Fibroblast of skin of right quadriceps (primary cell): ENCODE results near the gene ARRDC1.
"Not testable (repeated sequence)": the region's sequence is repeated elsewhere in the genome, so short reads cannot be mapped to it uniquely, and the experiment has no call there.

Experiments used
- DNase-seq: peaks from one replicate; pipeline ENCODE4 v3.0.0-alpha.2; 2013

Gene ARRDC1

DNA sequence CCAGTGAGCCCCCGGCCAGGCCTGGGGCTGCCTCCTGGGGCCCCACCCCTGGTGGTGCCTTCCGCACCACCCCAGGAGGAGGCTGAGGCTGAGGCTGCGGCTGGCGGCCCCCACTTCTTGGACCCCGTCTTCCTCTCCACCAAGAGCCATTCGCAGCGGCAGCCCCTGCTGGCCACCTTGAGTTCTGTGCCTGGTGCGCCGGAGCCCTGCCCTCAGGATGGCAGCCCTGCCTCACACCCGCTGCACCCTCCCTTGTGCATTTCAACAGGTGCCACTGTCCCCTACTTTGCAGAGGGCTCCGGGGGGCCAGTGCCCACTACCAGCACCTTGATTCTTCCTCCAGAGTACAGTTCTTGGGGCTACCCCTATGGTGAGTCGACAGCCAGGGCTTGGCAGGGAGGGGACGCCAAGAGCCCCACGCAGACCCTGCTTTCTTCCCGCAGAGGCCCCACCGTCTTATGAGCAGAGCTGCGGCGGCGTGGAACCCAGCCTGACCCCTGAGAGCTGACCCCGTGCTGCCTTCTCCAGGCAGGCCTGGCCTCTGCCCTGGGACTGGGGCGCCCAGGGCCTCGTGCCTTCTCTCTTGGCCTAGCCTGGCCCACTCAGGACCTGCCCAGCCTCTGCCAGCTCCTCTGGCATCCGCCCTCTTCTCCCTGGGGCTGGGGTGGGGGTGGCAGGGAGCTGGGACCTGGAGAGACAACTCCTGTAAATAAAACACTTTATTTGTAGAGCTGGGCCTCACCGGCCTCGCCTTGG, 9.3 kb downstream of the ARRDC1 start:
- no peak for DNase-seq

DNA sequence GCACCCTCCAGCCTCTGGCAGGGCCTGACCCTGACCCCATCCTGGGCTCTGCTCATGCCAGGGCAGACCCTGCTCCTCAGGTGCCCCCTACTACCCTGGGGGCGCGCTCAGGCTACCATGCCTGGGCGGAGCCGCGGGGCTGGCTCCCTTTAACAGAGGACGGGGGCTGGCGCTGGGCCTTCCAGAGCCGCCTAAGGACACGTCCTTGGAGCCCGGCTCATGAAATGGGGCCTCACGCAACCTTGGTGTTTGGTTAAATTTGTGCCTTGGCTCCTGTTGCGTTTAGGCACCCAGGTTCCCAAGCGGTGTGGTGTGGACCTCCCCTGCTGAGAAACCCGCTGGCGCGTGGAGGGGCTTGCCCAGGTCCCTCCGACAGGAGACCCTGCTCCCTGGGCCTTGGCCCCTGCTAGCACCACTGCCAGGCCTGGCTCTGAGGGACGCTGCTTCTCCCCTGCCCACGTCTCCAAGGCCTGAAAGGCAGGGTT, 9.9 kb downstream of the ARRDC1 start:
- no peak for DNase-seq

DNA sequence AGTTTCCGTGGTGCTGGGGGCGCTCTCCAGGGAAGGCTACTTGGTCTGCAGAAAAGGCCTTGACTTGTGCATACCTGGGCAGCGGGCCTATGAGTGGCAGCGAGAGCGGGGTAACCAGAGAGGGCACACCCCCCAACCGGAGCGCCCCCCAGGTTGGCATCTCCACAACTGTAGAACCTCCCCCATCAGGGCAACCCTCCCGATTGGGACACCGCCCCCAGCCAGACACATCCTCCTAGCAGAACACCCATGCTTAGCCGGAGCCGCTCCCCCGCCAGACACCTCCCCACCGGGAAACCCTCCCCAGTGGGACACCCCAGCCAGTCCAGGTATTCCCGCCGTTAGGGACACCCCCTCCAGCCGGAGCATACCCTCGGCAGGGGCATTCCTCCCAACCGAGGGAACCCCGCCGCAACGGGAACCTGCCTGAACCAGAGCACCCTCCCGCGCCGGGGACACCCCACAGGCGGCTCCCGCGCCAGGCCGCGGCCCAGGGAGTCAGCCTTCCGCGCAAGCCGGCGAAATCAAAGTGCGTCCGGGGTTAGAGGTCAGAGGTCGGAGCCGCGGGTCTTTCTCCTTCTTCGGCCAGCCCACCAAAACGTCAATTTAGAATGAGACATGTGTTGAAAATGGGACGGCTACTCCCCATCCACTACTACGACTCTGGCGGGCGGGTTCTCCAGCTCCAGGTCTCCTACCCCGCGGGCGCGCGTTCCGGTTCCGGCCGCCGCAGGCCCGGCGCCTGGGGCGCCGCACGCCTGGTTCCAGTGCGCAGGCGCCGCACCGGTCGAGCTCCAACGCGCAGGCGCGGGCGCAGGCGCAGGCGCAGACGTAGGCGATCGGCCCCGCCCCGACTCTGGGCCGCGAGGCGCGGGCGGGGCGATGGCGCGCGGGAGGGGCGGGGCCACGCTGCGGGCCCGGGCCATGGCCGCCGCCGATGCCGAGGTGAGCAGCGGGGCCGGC, 12.9 kb downstream of the ARRDC1 start, which contains the start of gene EHMT1:
EHMT1 (plus strand) TSS at position 901 of the 963 bp plus-strand sequence; CDS start at position 925, 24 bp downstream.
- DNase-seq = peak; percentile 85

DNA sequence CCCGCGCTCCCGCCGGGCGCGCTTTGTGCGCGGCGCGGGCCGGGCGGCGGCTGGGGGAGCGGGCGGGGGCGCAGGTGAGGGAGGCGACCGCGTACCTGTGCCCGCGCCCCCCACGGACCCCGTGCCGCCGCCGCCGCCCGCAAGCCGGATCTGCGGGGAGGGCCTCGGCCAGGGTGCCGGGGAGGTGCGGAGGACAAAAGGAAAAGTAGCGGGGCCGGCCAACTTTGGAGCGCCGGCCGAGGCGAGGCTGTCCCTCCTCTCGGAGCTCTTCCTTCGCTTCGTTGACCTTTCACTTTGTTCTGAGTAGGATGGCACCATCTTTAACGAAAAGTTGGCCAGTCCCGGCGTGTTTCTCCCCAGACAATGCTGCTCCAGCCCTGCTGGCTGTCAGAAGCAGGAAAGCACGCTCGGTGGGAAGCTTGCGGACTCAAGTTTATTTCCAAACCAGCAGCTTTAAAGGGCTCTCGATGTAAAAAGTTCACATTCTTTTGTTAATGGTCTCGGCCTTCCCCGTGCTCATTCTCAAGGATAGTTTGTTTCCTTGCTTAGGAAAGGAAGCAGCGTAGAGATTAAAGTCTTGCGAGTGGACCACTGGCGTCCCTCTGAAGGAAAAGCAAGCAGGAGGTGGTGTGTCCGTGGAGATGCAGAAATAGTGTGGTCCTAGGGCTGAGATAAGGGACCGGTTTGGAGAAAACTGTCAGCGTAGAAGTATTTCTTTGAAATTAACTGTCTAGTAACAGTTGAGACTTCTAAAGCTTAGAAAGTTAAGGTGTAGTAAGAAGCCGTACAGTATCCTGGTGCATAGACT, 14.0 kb downstream of the ARRDC1 start:
- peak; percentile 28 for DNase-seq

DNA sequence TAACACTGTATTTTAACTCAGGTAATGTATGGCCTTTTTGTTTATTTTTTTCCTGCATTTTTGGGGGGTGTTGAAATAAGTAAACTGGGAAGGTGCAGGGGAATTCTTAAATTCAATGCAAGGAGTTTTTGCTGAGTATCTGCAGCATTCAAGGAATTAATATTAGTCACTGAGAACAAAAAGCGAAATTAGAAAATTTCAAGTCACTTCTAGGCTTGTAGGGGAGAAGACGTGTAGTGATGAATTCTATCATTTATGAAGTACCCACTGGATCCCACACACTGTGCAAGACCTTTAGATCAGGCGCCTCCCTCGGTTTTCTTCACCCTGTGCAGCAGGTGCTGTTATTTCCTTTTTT, 14.5 kb downstream of the ARRDC1 start:
- no peak for DNase-seq

DNA sequence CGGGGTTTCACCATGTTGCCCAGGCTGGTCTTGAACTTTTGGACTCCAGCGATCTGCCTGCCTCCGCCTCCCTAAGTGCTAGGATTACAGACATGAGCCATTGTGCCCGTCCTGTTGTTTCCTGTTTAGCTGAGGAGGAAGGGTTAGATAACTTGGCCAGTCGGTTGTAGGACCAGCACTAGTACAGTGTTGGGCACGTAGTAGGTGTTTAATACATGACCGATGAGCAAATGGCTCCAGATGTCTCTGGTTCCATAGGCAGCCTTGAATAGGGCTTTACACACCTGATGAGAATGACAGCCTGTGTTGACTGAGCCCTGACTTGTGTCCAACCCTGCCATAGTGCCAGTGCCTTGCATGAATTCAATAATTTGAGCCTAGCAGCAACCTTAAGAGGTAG, 15.1 kb downstream of the ARRDC1 start:
- DNase-seq = no peak

DNA sequence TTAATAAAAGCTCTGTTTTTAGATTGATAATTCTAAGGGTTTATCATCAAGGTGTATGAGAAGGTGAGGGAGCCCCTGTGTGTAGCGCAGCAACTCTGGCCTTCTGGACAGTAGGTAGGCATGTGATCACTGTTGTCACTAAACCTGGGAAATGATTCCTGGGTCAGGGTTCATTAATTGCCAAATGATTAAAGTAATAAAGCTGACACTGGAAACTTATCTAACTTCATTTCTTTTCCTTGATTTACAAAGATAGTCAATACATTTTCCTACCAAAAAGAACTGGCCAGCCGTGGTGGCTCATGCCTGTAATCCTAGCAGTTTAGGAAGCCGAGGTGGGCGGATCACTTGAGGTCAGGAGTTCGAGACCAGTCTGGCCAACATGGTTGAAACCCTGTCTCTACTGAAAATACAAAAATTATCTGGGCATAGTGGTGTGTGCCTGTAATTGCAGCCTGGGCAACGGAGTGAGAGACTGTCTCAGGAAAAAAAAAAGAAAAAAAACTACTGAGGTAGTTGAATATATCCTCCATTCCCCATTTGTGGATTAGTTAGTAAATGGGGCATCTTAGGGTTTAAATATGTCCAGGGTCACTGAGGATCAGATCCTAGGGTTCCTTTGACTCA, 15.8 kb downstream of the ARRDC1 start:
- DNase-seq = no peak

DNA sequence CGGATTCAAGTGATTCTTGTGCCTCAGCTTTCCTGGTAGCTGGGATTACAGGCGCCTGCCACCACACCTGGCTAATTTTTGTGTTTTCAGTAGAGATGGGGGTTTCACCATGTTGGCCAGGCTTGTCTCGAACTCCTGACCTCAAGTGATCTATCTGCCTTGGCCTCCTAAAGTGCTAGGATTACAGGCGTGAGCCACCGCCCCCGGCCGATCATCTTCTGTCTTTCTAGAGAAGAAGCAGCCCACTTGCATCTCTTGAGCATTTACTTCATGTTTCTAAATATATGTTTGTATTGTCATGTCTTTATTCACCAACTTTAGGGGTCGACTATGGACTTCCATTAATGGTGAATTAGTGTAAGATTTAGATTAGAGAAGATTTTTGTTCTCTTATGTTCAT, 16.7 kb downstream of the ARRDC1 start:
- not testable (repeated sequence) for DNase-seq

DNA sequence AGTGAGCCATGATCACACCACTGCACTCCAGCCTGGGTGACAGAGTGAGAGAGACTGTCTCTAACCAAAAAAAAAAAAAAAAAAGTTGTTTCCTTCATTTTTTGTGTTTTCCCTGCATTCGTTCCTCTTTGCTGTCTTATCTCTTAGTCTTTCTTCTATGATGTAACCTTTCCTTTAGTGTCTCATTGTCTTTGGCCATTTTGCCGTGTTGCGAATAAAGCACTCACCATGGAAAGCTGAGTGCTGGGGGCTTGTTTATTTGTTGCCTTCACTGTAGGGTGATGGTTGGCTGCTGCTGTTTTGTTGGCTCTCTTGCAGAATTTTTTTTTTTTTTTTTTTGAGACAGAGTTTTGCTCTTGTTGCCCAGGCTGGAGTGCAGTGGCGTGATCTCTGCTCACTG, 21.0 kb downstream of the ARRDC1 start:
- no peak for DNase-seq

DNA sequence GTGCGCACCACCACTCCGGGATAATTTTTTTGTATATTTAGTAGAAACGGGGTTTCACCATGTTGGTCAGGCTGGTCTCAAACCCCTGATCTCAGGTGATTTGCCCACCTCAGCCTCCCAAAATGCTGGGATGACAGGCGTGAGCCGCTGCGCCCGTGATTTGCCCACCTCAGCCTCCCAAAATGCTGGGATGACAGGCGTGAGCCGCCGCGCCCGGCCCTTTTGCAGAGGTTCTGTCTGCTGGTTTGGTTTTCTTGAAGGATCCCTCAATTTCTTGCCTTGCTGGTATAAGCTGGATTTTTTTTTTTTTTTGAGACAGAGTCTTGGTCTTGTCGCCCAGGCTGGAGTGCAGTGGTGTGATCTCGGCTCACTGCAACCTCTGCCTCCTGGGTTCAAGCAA, 21.9 kb downstream of the ARRDC1 start:
- DNase-seq = not testable (repeated sequence)

DNA sequence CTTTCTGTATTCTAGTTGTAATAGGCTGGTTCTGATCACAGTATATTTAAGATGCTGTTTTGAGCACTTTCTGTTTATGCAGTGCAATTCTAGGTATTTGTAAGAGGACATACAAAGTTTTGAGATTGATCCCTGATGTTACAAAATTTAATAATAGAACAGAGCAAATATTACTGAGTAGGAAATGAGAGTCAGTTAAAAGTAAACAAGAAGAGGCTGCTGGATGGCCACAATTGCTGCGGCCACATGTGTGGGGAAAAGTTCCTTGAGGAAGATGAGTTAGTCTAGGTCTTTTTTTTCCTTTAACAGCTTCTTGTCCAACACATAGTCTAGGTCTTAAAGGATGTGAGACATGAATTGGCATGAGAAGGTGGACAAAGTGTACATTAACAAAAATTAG, 24.6 kb downstream of the ARRDC1 start:
- no peak for DNase-seq

DNA sequence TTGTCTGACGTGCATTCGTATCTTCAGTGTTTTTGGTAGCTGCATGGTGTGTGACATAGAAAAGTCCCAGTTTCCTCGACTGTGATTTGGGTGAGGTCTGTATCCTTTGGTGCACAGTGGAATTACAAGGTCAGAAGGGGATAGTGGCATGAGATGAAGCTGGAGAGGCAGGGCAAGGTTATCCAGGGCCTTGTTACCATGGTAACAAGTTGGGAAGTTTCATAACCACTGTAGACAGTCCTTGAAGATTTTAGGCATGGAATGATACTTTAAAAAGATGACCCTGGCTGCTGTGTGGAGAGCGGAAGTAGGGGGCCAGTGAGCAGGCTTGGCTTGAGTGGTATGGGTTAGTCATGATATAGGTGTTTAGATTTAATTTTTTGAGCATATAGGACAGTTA, 25.2 kb downstream of the ARRDC1 start:
- no peak for DNase-seq

DNA sequence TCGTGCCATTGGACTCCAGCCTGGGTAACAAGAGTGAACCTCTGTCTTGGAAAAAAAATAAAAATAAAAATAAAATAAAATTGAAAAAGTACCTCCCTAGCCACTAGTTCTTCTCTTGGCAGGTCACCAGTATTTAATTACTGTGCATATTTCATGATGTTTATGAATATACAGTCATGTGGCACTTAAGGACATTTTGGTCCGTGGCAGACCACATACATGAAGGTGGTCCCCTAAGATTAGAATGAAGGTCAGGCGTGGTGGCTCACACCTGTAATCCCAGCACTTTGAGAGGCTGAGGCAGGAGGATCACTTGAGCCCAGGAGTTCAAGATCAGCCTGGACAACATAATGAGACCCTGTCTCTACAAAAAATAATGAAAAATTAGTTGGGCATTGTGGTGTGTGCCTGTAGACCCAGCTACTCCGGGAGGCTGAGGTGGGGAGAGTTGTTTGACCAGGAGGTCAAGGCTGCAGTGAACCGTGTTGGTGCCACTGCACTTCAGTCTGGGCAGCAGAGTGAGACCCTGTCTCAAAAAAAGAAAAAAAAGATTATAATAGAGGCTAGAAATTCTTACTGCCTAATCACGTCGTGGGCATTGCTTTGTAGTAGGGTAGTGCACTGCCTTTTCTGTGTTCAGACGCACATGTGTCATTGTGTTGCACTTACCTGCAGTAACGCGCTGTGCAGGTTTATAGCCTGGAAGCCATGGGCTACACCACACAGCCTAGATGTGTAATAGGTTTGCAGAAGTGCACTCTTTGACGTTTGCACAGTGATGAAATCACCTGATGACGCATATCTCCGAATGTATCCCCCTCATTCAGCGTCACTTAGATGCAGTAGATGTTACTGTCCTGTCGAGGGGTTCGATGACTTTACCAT, 26.1 kb downstream of the ARRDC1 start:
- DNase-seq = no peak

DNA sequence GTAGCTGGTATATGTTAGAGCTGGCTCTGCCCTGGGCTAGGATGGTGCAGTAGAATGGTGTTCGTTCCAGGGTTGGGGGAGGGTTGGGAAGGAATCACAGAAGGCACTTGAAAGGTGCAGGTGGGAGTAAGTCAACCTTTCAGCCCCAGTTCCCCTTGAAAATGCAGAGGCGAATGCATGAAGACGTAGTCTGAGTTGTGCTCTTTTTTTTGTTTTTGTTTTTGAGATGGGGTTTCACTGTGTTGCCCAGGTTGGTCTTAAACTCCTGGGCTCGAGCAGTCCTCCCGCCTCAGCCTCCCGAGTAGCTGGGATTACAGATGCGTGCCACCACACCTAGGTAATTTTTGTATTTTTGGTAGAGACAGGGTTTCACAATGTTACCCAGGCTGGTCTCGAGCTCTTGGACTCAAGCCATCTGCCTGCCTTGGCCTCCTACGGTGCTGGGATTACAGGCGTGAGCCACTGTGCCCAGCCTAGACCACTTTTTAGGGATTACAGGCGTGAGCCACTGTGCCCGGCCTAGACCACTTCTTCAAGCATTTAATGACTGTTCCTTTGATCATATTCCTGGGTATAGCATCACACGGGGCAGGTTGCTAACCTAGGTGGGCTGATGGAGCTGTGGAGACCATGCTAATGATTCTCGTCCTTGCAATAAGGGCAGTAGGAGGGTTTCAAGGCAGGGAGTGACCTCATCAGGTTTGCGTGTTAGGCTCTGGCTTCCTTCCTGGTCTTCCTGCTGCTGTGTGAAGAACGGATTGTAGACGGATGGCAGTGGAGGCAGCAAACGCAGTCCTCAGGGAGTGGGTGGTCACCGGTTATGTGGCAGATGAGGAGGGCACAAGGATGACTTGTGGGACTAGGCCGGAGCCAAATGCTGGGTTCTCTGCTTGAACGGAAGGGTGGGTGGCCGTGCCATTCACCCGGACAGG, 27.0 kb downstream of the ARRDC1 start:
- DNase-seq = no peak

DNA sequence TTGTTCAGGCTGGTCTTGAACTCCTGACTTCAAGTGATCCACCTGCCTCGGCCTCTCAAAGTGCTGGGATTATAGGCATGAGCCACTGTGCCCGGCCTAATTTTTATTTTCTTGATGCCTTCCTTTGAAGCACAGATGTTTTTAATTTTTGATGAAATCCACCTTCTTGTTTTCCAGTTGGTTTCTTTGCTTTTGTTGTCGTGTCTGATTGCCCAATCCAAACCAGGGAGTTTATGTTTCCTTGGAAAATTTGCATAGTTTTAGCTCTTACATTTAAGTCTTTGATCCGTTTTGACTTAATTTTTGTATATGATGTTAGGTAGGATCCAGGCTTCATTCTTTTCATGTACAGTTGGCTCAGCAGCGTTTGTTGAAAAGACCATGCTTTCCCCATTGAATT, 28.5 kb downstream of the ARRDC1 start:
- no peak for DNase-seq

DNA sequence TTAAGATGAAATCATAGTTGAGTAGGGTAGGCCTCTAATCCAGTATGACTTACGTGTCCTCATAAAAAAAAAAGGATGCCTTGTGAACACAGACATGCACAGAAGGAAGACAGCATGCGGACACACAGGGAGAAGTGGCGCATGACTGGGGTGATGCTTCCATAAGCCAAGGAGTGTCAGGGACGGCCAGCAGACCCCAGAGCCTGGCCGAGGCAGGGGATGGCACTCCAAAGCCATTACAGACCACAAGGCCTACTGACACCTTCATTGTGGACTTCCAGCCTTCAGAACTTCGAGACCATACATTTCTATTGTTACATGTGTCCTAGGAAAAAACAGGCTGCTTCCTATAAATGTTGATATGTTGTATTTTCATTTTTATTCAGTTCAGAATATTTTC, 33.2 kb downstream of the ARRDC1 start:
- DNase-seq = no peak

DNA sequence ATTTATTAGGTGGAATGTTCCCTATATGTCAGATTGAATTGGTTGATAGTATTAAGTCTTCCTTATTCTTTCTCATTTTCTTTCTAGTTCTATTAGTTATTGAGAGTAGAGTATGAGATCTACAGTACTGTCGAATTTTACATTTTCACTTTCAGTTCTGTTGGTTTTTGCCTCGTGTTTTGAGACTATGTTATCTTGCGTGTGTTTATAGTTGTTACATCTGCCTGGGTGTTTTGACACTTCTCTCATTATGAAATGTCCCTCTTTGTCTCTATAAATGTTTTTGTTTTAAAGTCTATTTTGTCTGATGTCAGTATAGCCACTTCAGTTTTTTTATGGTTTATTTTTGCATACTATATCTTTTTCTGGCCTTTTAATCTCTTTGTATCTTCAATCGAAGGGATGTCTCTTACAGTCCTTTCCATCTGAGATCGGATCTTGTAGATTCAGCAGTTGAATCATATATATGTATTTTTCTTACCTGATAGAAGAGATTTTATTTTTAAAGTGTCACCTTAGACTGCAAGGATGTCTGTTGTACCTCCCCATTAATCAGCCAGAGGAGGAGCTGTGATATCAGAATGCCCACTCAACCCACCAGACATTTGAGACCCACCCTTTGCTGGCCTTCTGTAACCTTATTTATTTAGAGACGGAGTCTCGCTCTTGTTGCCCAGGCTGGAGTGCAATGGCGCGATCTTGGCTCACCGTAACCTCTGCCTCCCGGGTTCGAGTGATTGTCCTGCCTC, 34.0 kb downstream of the ARRDC1 start:
- no peak for DNase-seq

DNA sequence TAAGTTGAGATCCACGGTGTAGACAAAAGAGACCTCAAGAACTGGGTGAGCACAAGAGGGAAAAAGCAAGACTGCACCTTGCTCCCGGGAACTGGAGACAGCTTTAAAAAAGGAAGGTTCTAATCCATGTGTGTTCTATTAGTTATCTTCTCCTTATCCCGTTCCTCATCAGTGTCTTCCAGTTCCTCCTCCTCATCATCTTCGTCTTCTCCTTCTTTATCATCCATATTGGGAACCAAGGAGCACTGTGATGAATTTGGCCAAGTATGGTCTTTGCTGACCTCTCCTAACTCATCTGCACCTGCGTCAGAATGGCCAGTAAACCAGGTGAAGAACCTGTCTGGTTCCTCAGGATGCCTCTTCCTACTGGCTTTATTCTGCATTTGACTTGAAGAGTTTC, 35.4 kb downstream of the ARRDC1 start:
- no peak for DNase-seq

DNA sequence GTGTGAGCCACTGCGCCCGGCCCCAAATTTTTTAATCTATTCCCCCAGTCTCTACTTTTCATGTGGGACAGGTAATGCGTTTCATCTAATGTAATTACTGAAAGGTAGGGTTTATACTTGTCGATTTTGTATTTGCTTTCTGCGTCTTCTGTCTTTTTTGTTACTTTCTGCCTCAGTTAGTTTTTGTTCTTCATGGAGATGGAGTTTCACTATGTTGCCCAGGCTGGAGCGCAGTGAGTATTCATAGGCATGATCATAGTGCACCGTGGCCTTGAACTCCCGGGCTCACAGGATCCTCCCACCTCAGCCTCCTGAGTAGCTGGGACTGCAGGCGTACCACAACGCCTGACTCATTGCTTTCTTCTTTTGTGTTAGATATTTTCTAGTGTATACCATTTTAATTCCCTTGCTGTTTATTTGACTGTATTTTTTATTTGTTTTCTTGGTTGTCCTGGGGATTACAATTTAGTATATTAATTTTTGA, 36.7 kb downstream of the ARRDC1 start:
- no peak for DNase-seq
